HEK293T (cell line): Measurements from ENCODE around the gene CDK14.

Experiments used
- ARNT ChIP-seq: fragments of 450-650 bp; IDR thresholded peaks from 2 replicates; pipeline ENCODE4 v1.6.1; 2017; ENCODE audit warnings: mild to moderate bottlenecking
- BHLHE40 ChIP-seq: fragments of 450-650 bp; IDR thresholded peaks from 2 replicates; pipeline ENCODE4 v1.6.1; 2016; ENCODE audit warnings: mild to moderate bottlenecking, moderate library complexity, borderline replicate concordance
- ELF4 ChIP-seq: fragments of 450-650 bp; IDR thresholded peaks from 2 replicates; pipeline ENCODE4 v1.6.1; 2017; ENCODE audit warnings: antibody characterized with exemption
- FOXK2 ChIP-seq: fragments of 450-650 bp; IDR thresholded peaks from 2 replicates; pipeline ENCODE4 v1.6.1; 2016; ENCODE audit warnings: mild to moderate bottlenecking
- SP1 ChIP-seq: fragments of 450-650 bp; IDR thresholded peaks from 2 replicates; pipeline ENCODE4 v1.6.1; 2017
- TARDBP ChIP-seq: fragments of 450-650 bp; IDR thresholded peaks from 2 replicates; pipeline ENCODE4 v1.6.1; 2016
- TF ChIP-seq, protein P1 (sequence below): fragments of 450-650 bp; IDR thresholded peaks from 2 replicates; pipeline ENCODE4 v1.6.1; 2016

- TF ChIP-seq TARDBP (no peak), SP1 (no peak), FOXK2 (no peak), BHLHE40 (no peak), ARNT (no peak), ELF4 (no peak)
- TF ChIP-seq, protein P1, sequence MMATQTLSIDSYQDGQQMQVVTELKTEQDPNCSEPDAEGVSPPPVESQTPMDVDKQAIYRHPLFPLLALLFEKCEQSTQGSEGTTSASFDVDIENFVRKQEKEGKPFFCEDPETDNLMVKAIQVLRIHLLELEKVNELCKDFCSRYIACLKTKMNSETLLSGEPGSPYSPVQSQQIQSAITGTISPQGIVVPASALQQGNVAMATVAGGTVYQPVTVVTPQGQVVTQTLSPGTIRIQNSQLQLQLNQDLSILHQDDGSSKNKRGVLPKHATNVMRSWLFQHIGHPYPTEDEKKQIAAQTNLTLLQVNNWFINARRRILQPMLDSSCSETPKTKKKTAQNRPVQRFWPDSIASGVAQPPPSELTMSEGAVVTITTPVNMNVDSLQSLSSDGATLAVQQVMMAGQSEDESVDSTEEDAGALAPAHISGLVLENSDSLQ: peak; percentile 44; the same call in 1 of the 2 replicates
Observed at GRCh38 chr7:90850066-90850465, 253.9 kb downstream of the CDK14 start.
